T47D (cell line): ENCODE results near the gene SDHB.
A peak's percentile ranks its signal among the peaks of the same experiment; 100 is the strongest.

Experiments used
- DNase-seq, 2 experiments: peaks; one replicate each; pipeline versions ENCODE4 v3.0.0 to v3.0.0-alpha.2; 2011 to 2012; ENCODE audit warnings: low read depth in 1 of 2, low spot score in 1 of 2
- JUND ChIP-seq: IDR thresholded peaks from 2 replicates; pipeline ENCODE4 v1.6.1; 2012; ENCODE audit warnings: low read depth
- in situ Hi-C: cut with HindIII; loops from 2 replicates; pipeline ENCODE4 v1.10.0; 2016; ENCODE audit warnings: low sequenced_read_pairs, low pct_unique_long_range_greater_than_20kb

The SDHB gene

GRCh38 chr1:17012775-17013490, 40.9 kb downstream of the SDHB start:
- TF ChIP-seq JUND, result no peak
- in situ Hi-C loops, result no loop called here
- DNase-seq, result peak in 1 of 2 experiments; percentile 86

GRCh38 chr1:17011439-17012307, 42.2 kb downstream of the SDHB start, which contains the start of gene ATP13A2:
TSS of gene ATP13A2 (minus strand) at chr1:17011928. CDS start at chr1:17011738, 190 bp downstream.
- in situ Hi-C loops, result no loop called here
- DNase-seq, result peak; percentile 60 to 89
- no peak for TF ChIP-seq JUND

GRCh38 chr1:17011092-17011438, 42.8 kb downstream of the SDHB start:
- no peak for TF ChIP-seq JUND
- no peak for DNase-seq
- in situ Hi-C loops, result no loop called here

GRCh38 chr1:17009706-17010105, 44.1 kb downstream of the SDHB start:
- in situ Hi-C loops, result no loop called here
- no peak for TF ChIP-seq JUND
- DNase-seq, result no peak

GRCh38 chr1:17008208-17008855, 45.5 kb downstream of the SDHB start:
- DNase-seq, result no peak
- in situ Hi-C loops, result no loop called here
- no peak for TF ChIP-seq JUND

GRCh38 chr1:17007121-17007520, 46.7 kb downstream of the SDHB start:
- no peak for TF ChIP-seq JUND
- no peak for DNase-seq

GRCh38 chr1:17005365-17005740, 48.5 kb downstream of the SDHB start:
- no peak for DNase-seq
- no peak for TF ChIP-seq JUND
- in situ Hi-C loops, result no loop called here

More at GRCh38 chr1:17007121-17007520, 46.7 kb downstream of the SDHB start:
- in situ Hi-C loops, result no loop called here

- no peak for DNase-seq
- in situ Hi-C loops, result no loop called here
- TF ChIP-seq JUND, result no peak
These were observed 49.1 kb downstream of the SDHB start for GRCh38 chr1:17004466-17005364.

GRCh38 chr1:17002524-17002902, 51.3 kb downstream of the SDHB start:
- no peak for TF ChIP-seq JUND
- in situ Hi-C loops, result no loop called here

GRCh38 chr1:17001760-17002523, 51.9 kb downstream of the SDHB start:
- TF ChIP-seq JUND, result no peak
- in situ Hi-C loops, result no loop called here
- DNase-seq, result no peak

More at GRCh38 chr1:17002524-17002902, 51.3 kb downstream of the SDHB start:
- no peak for DNase-seq

- in situ Hi-C loops, result no loop called here
- DNase-seq, result no peak
These were observed 54.0 kb downstream of the SDHB start for GRCh38 chr1:16999863-17000262.

GRCh38 chr1:16998589-16998988, 55.2 kb downstream of the SDHB start:
- TF ChIP-seq JUND, result no peak
- in situ Hi-C loops, result no loop called here
- DNase-seq, result no peak

More at GRCh38 chr1:16999863-17000262, 54.0 kb downstream of the SDHB start:
- no peak for TF ChIP-seq JUND
